ENCODE measurements around the gene VPS13D.

The VPS13D gene

GRCh38 chr1:12249181-12249580 is 19.4 kb downstream of the VPS13D start:
- no peak for TF ChIP-seq REST (IDR thresholded peaks at IDR 0.05; ENCODE audit: low read depth)
- TF ChIP-seq TAF1 (IDR thresholded peaks at IDR 0.05; ENCODE audit: low read depth) = no peak
- TF ChIP-seq USF1 (IDR thresholded peaks at IDR 0.05) = no peak
- TF ChIP-seq NFIC (IDR thresholded peaks at IDR 0.05) = no peak
- no peak for TF ChIP-seq YY1 (IDR thresholded peaks at IDR 0.05; ENCODE audit: low read depth)
- no peak for TF ChIP-seq MAX (IDR thresholded peaks at IDR 0.05)

- TF ChIP-seq REST (IDR thresholded peaks at IDR 0.05; ENCODE audit: low read depth) (no peak), CEBPB (IDR thresholded peaks at IDR 0.05) (no peak), RAD21 (IDR thresholded peaks at IDR 0.05; ENCODE audit: low read depth) (no peak), EP300 (IDR thresholded peaks at IDR 0.05; ENCODE audit: borderline replicate concordance) (no peak), TCF12 (IDR thresholded peaks at IDR 0.05; ENCODE audit: low read depth) (no peak), USF1 (IDR thresholded peaks at IDR 0.05) (no peak), CREB1 (IDR thresholded peaks at IDR 0.05; ENCODE audit: low read depth) (no peak), NFIC (IDR thresholded peaks at IDR 0.05) (no peak), FOXM1 (IDR thresholded peaks at IDR 0.05; ENCODE audit: borderline replicate concordance, low read depth) (no peak), TAF1 (IDR thresholded peaks at IDR 0.05; ENCODE audit: low read depth) (no peak), ZBTB7A (IDR thresholded peaks at IDR 0.05; ENCODE audit: low read depth) (no peak), MAX (IDR thresholded peaks at IDR 0.05) (no peak)
Observed at GRCh38 chr1:12249748-12250147, 19.9 kb downstream of the VPS13D start.

- TF ChIP-seq YY1 (IDR thresholded peaks at IDR 0.05; ENCODE audit: low read depth) (no peak), MAX (IDR thresholded peaks at IDR 0.05) (no peak), EP300 (IDR thresholded peaks at IDR 0.05; ENCODE audit: borderline replicate concordance) (no peak), RAD21 (IDR thresholded peaks at IDR 0.05; ENCODE audit: low read depth) (no peak), FOXM1 (IDR thresholded peaks at IDR 0.05; ENCODE audit: borderline replicate concordance, low read depth) (no peak), NFIC (IDR thresholded peaks at IDR 0.05) (no peak), TAF1 (IDR thresholded peaks at IDR 0.05; ENCODE audit: low read depth) (no peak), EGR1 (IDR thresholded peaks at IDR 0.05) (no peak), CREB1 (IDR thresholded peaks at IDR 0.05; ENCODE audit: low read depth) (no peak), REST (IDR thresholded peaks at IDR 0.05; ENCODE audit: low read depth) (no peak), ZBTB7A (IDR thresholded peaks at IDR 0.05; ENCODE audit: low read depth) (no peak), TEAD4 (IDR thresholded peaks at IDR 0.05) (no peak), TCF12 (IDR thresholded peaks at IDR 0.05; ENCODE audit: low read depth) (no peak), USF1 (IDR thresholded peaks at IDR 0.05) (no peak), CEBPB (IDR thresholded peaks at IDR 0.05) (no peak)
Observed at GRCh38 chr1:12251442-12251841, 21.6 kb downstream of the VPS13D start.

- TF ChIP-seq EGR1 (IDR thresholded peaks at IDR 0.05) = no peak
- TF ChIP-seq USF1 (IDR thresholded peaks at IDR 0.05) = no peak
- TF ChIP-seq NFIC (IDR thresholded peaks at IDR 0.05) = no peak
- TF ChIP-seq FOXM1 (IDR thresholded peaks at IDR 0.05; ENCODE audit: borderline replicate concordance, low read depth) = no peak
- no peak for TF ChIP-seq RAD21 (IDR thresholded peaks at IDR 0.05; ENCODE audit: low read depth)
- no peak for TF ChIP-seq CREB1 (IDR thresholded peaks at IDR 0.05; ENCODE audit: low read depth)
- TF ChIP-seq EP300 (IDR thresholded peaks at IDR 0.05; ENCODE audit: borderline replicate concordance) = no peak
- TF ChIP-seq REST (IDR thresholded peaks at IDR 0.05; ENCODE audit: low read depth) = no peak
- no peak for TF ChIP-seq YY1 (IDR thresholded peaks at IDR 0.05; ENCODE audit: low read depth)
- no peak for TF ChIP-seq TCF12 (IDR thresholded peaks at IDR 0.05; ENCODE audit: low read depth)
- no peak for TF ChIP-seq ZBTB7A (IDR thresholded peaks at IDR 0.05; ENCODE audit: low read depth)
Observed at GRCh38 chr1:12255913-12256312, 26.1 kb downstream of the VPS13D start.
